GM21717 (cell line): ENCODE results near the gene EXOC2.
"Not testable (repeated sequence)": the region's sequence is repeated elsewhere in the genome, so short reads cannot be mapped to it uniquely, and the experiment has no call there.

Experiments
- ATAC-seq: cut with Tn5 transposase; IDR thresholded peaks from one replicate; pipeline ENCODE4 v1.9.1; 2021; ENCODE audit warnings: mild to moderate bottlenecking, moderate library complexity; ENCODE audit not compliant: unreplicated experiment

Gene EXOC2

GRCh38 chr6:593139-593906, 99.6 kb downstream of the EXOC2 start:
- no peak for ATAC-seq

GRCh38 chr6:589090-589489, 103.8 kb downstream of the EXOC2 start:
- ATAC-seq = no peak

GRCh38 chr6:586553-586952, 106.4 kb downstream of the EXOC2 start:
- ATAC-seq = no peak

- ATAC-seq = no peak
These were observed 109.3 kb downstream of the EXOC2 start for GRCh38 chr6:583635-584034.

- ATAC-seq = no peak
These were observed 109.8 kb downstream of the EXOC2 start for GRCh38 chr6:583116-583515.

- no peak for ATAC-seq
These were observed 110.6 kb downstream of the EXOC2 start for GRCh38 chr6:582370-582769.

GRCh38 chr6:579339-579738, 113.6 kb downstream of the EXOC2 start:
- no peak for ATAC-seq

- ATAC-seq = no peak
These were observed 120.2 kb downstream of the EXOC2 start for GRCh38 chr6:572596-573265.

GRCh38 chr6:571892-572291, 121.0 kb downstream of the EXOC2 start:
- no peak for ATAC-seq

GRCh38 chr6:570825-571224, 122.1 kb downstream of the EXOC2 start:
- no peak for ATAC-seq

- ATAC-seq = no peak
These were observed 123.9 kb downstream of the EXOC2 start for GRCh38 chr6:568954-569523.

- ATAC-seq = no peak
These were observed 124.9 kb downstream of the EXOC2 start for GRCh38 chr6:568085-568484.

- no peak for ATAC-seq
These were observed 129.1 kb downstream of the EXOC2 start for GRCh38 chr6:563863-564262.

GRCh38 chr6:562052-562676, 130.8 kb downstream of the EXOC2 start:
- ATAC-seq = no peak

GRCh38 chr6:561335-561734, 131.6 kb downstream of the EXOC2 start:
- ATAC-seq = not testable (repeated sequence)

GRCh38 chr6:558959-559358, 134.0 kb downstream of the EXOC2 start:
- no peak for ATAC-seq

GRCh38 chr6:558089-558488, 134.8 kb downstream of the EXOC2 start:
- ATAC-seq = no peak

GRCh38 chr6:551829-552350, 141.0 kb downstream of the EXOC2 start:
- no peak for ATAC-seq

- ATAC-seq = no peak
These were observed 141.5 kb downstream of the EXOC2 start for GRCh38 chr6:551405-551804.

GRCh38 chr6:549906-550305, 143.0 kb downstream of the EXOC2 start:
- no peak for ATAC-seq

- no peak for ATAC-seq
These were observed 144.4 kb downstream of the EXOC2 start for GRCh38 chr6:548517-548916.

- ATAC-seq = no peak
These were observed 144.8 kb downstream of the EXOC2 start for GRCh38 chr6:548091-548490.
